Measurements from ENCODE around the gene CARM1.

GRCh38 chr19:10846500-10847202, 24.7 kb upstream of the CARM1 start:
- TF ChIP-seq CTCF (IDR thresholded peaks at IDR 0.05): no peak
- no peak for TF ChIP-seq POLR2A (IDR thresholded peaks at IDR 0.05)
- no peak for TF ChIP-seq POLR2AphosphoS5 (IDR thresholded peaks at IDR 0.05)

Data from prostate gland (tissue), 2 donors.